ENCODE measurements around the gene FAM3D. TPM values are rescaled to one million over a fixed set of nuclear protein-coding genes. Genes with fewer than 3 reads are reported as not detected.

Gene FAM3D
- polyA plus RNA-seq, 4 donors: 0.20 to 3.0 (median 0.92) TPM

- DNase-seq (ENCODE audit: low read depth in 4 of 4, low spot score in 3 of 4): no peak
Measured at GRCh38 chr3:58604031-58604430, 62.5 kb downstream of the FAM3D start.

GRCh38 chr3:58603606-58604005 is 63.0 kb downstream of the FAM3D start:
- DNase-seq (ENCODE audit: low read depth in 4 of 4, low spot score in 3 of 4): no peak

GRCh38 chr3:58597770-58598310 is 68.7 kb downstream of the FAM3D start:
- no peak for DNase-seq (ENCODE audit: low read depth in 4 of 4, low spot score in 3 of 4)

- no peak for DNase-seq (ENCODE audit: low read depth in 4 of 4, low spot score in 3 of 4)
Measured at GRCh38 chr3:58596834-58597518, 69.6 kb downstream of the FAM3D start.

- DNase-seq (ENCODE audit: low read depth in 4 of 4, low spot score in 3 of 4): no peak
Measured at GRCh38 chr3:58594117-58594516, 72.5 kb downstream of the FAM3D start.

GRCh38 chr3:58591517-58592510 is 74.8 kb downstream of the FAM3D start:
- no peak for DNase-seq (ENCODE audit: low read depth in 4 of 4, low spot score in 3 of 4)

- DNase-seq (ENCODE audit: low read depth in 4 of 4, low spot score in 3 of 4): peak in 1 of 4 donors; percentile 68
Measured at GRCh38 chr3:58588030-58588614, 78.5 kb downstream of the FAM3D start.

GRCh38 chr3:58586776-58587192 is 79.8 kb downstream of the FAM3D start:
- DNase-seq (ENCODE audit: low read depth in 4 of 4, low spot score in 3 of 4): no peak

GRCh38 chr3:58585994-58586393 is 80.6 kb downstream of the FAM3D start:
- peak in 1 of 4 donors; percentile 49 for DNase-seq (ENCODE audit: low read depth in 4 of 4, low spot score in 3 of 4)

- peak in 2 of 4 donors; percentile 61 to 64 for DNase-seq (ENCODE audit: low read depth in 4 of 4, low spot score in 3 of 4)
Measured at GRCh38 chr3:58585005-58585786, 81.4 kb downstream of the FAM3D start.

GRCh38 chr3:58584690-58585004 is 81.9 kb downstream of the FAM3D start:
- DNase-seq (ENCODE audit: low read depth in 4 of 4, low spot score in 3 of 4): no peak

Other genes with a start within 250 kb of the FAM3D start
- gene PDHB, start 232.9 kb downstream of the FAM3D start, polyA plus RNA-seq (ENCODE audit: insufficient read length in 4 of 4): 100 to 1,000 TPM in 3 of 4 donors, 10 to 100 TPM in 1; 70.6 to 125 (median 108) TPM
- gene KCTD6, start 174.7 kb downstream of the FAM3D start, polyA plus RNA-seq (ENCODE audit: insufficient read length in 4 of 4): 10 to 100 TPM; 24.0 to 35.1 (median 32.0) TPM
- gene ACOX2, start 129.6 kb downstream of the FAM3D start, polyA plus RNA-seq (ENCODE audit: insufficient read length in 4 of 4): 10 to 100 TPM; 19.0 to 40.0 (median 35.4) TPM
- 1 to 10 TPM; 3.0 to 6.0 (median 4.3) TPM for gene FAM107A, start 89.4 kb downstream of the FAM3D start, polyA plus RNA-seq (ENCODE audit: insufficient read length in 4 of 4)

Data from left renal pelvis (tissue), 4 donors.